ENCODE results near the gene CACUL1.
"Not testable (repeated sequence)": the region's sequence is repeated elsewhere in the genome, so short reads cannot be mapped to it uniquely, and the experiment has no call there.

The CACUL1 gene

DNA sequence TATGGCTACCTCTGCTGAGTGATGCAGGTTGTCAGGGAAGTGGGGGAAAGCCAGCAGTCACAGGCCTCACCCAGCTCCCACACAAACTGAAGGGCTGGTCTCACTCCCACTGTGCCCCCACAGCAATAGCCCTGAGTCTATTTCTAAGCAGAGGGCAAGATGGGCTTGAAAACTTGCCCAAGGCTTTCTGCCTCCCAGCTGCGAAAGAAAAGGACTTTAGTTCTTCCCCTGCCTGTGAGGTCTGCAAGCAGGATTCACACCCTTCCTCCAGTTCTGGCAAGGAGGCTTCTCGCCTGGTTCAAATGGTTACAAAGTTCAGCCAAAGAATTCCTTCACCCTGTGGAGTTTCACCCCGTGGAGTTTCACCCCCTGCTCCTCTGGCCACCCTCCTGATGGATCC lies 96.0 kb downstream of the CACUL1 start:
- H3K4me3 ChIP-seq (ENCODE audit: low read depth in 1 of 2, low read length in 2 of 2) = no peak overlapping the region
- H3K36me3 ChIP-seq (ENCODE audit: insufficient read depth, low read length) = no peaks in the 10 kb centered on the region
- no peaks in the 10 kb centered on the region for H3K27me3 ChIP-seq (ENCODE audit: control insufficient read depth in 1 of 2, insufficient read depth in 2 of 2, low read length in 2 of 2)
- no peak overlapping the region for H3K9ac ChIP-seq (ENCODE audit: low read length)
- no peaks in the 10 kb centered on the region for H3K9me3 ChIP-seq (ENCODE audit: low read length)
- H3K27ac ChIP-seq (ENCODE audit: low read depth, low read length) = no peak overlapping the region
- H3K4me1 ChIP-seq (ENCODE audit: insufficient read depth, low read length) = no peaks in the 10 kb centered on the region

DNA sequence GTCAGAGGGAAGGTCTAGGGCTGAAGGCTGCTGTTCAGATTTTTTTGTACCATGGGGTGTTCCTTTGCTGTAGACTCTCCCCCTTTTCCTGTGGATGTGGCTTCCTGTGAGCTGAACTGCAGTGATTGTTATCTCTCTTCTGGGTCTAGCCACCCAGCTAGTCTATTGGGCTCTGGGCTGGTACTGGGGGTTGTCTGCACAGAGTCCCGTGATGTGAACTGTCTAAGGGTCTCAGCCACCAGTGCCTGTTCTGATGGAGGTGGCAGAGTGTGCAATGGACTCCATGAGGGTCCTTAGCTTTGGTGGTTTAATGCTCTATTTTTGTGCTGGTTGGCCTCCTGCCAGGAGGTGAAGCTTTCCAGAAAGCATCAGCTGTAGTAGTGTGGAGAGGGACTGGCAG lies 96.6 kb downstream of the CACUL1 start:
- not testable (repeated sequence) for H3K27me3 ChIP-seq (ENCODE audit: control insufficient read depth in 1 of 2, insufficient read depth in 2 of 2, low read length in 2 of 2); H3K9me3 ChIP-seq (ENCODE audit: low read length); H3K9ac ChIP-seq (ENCODE audit: low read length); H3K36me3 ChIP-seq (ENCODE audit: insufficient read depth, low read length); H3K4me1 ChIP-seq (ENCODE audit: insufficient read depth, low read length); H3K27ac ChIP-seq (ENCODE audit: low read depth, low read length); H3K4me3 ChIP-seq (ENCODE audit: low read depth in 1 of 2, low read length in 2 of 2)

DNA sequence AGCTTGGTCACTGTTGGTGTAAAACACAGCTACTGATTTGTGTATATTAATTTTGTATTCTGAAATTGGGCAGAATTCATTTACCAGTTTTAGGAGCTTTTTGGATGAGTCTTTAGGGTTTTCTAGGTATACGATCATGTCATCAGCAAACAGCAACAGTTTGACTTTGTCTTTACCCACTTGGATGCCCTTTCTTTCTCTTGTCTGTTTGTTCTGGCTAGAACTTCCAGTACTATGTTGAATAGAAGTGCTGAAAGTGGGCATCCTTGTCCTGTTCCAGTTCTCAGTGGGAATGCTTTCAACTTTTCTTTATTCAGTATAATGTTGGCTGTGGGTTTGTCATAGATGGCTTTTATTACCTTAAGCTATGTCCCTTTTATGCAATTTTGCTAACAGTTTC lies 109.5 kb downstream of the CACUL1 start:
- not testable (repeated sequence) for H3K27me3 ChIP-seq (ENCODE audit: control insufficient read depth in 1 of 2, insufficient read depth in 2 of 2, low read length in 2 of 2); H3K4me1 ChIP-seq (ENCODE audit: insufficient read depth, low read length); H3K9me3 ChIP-seq (ENCODE audit: low read length); H3K36me3 ChIP-seq (ENCODE audit: insufficient read depth, low read length); H3K27ac ChIP-seq (ENCODE audit: low read depth, low read length); H3K4me3 ChIP-seq (ENCODE audit: low read depth in 1 of 2, low read length in 2 of 2); H3K9ac ChIP-seq (ENCODE audit: low read length)

DNA sequence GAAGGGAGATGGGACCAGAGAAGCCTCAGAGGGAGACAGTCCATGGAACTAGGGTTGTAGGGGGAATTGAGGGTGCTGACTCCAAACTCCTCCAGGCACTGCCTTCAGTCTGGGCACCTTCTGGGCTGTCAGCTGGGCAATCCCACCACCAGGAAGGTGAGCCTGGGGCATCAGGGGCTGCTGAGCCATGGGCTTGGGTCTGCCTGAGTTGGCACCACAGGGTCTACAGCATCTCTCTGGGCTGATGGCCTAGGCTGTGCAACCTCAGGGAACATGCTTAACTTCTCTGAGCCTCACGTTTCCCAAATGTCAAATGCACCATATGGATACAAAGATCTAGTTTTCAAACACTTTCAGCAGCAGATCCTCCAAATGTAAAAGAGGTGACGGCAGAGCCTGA lies 112.5 kb downstream of the CACUL1 start:
- Histone ChIP-seq H3K27ac (ENCODE audit: low read depth, low read length) (no peak overlapping the region), H3K4me1 (ENCODE audit: insufficient read depth, low read length) (no peaks in the 10 kb centered on the region), H3K9me3 (ENCODE audit: low read length) (no peaks in the 10 kb centered on the region), H3K27me3 (ENCODE audit: control insufficient read depth in 1 of 2, insufficient read depth in 2 of 2, low read length in 2 of 2) (no peaks in the 10 kb centered on the region), H3K9ac (ENCODE audit: low read length) (no peak overlapping the region), H3K4me3 (ENCODE audit: low read depth in 1 of 2, low read length in 2 of 2) (no peak overlapping the region), H3K36me3 (ENCODE audit: insufficient read depth, low read length) (no peaks in the 10 kb centered on the region)

DNA sequence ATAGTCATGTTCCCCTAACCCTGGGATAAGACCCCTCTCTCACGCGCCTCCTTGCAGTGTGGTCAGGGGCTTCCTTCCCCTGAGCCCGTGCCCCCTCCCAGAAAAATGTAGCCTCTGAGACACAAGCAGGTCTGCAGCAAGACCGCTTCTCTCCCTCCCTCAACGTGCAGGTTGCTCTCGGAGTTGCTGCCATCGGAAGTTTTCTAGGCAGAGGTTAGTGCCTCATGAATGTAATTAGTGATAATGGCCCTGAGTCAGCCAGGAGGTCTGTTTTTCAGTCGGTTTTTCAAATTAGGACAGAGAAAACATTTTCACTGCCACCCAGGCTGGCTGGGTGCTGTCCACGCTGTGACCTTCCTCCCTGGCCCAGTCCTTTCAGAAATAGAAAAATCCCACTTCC lies 116.1 kb downstream of the CACUL1 start:
- Histone ChIP-seq H3K27ac (ENCODE audit: low read depth, low read length) (no peak overlapping the region), H3K9ac (ENCODE audit: low read length) (no peak overlapping the region)

DNA sequence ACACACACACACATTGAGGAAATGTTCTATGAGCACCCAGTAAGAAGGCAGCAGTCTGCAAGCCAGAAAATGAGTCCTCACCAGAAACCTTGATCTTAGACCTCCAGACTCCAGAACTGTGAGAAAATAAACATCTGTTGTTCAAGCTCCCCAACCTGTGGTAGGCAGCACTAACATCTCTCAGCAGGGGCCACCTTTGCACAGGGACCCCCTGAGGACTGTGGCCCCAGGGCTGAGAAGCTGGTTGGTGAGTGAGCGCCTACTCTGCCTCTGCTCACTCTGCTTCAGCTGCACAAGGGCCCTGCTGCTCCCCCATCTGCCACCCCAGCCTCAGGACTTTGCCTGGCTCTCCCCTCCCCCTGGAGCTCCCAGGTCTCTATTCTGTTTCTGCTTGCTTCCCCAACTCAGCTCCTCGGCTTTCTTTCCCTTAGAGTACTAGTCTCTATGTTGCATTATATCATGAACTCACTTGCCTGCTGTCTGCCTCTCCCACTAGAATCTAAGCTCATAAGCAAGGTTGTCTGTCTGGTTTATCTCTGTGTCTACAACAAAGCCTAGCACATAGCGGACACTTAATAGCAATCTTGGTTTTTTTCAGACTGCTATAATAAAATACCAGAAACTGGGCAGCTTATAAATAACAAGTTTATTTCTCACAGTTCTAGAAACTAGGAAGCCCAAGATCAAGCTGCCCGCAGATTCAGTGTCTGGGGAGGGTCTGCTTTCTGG lies 118.9 kb downstream of the CACUL1 start:
- Histone ChIP-seq H3K9me3 (ENCODE audit: low read length) (no peaks in the 10 kb centered on the region), H3K27ac (ENCODE audit: low read depth, low read length) (no peak overlapping the region), H3K36me3 (ENCODE audit: insufficient read depth, low read length) (no peaks in the 10 kb centered on the region), H3K4me1 (ENCODE audit: insufficient read depth, low read length) (no peaks in the 10 kb centered on the region), H3K4me3 (ENCODE audit: low read depth in 1 of 2, low read length in 2 of 2) (no peak overlapping the region), H3K27me3 (ENCODE audit: control insufficient read depth in 1 of 2, insufficient read depth in 2 of 2, low read length in 2 of 2) (no peaks in the 10 kb centered on the region), H3K9ac (ENCODE audit: low read length) (no peak overlapping the region)

More for the DNA sequence above, 116.1 kb downstream of the CACUL1 start:
- Histone ChIP-seq H3K4me1 (ENCODE audit: insufficient read depth, low read length) (no peaks in the 10 kb centered on the region), H3K4me3 (ENCODE audit: low read depth in 1 of 2, low read length in 2 of 2) (no peak overlapping the region), H3K27me3 (ENCODE audit: control insufficient read depth in 1 of 2, insufficient read depth in 2 of 2, low read length in 2 of 2) (no peaks in the 10 kb centered on the region), H3K36me3 (ENCODE audit: insufficient read depth, low read length) (no peaks in the 10 kb centered on the region), H3K9me3 (ENCODE audit: low read length) (no peaks in the 10 kb centered on the region)

DNA sequence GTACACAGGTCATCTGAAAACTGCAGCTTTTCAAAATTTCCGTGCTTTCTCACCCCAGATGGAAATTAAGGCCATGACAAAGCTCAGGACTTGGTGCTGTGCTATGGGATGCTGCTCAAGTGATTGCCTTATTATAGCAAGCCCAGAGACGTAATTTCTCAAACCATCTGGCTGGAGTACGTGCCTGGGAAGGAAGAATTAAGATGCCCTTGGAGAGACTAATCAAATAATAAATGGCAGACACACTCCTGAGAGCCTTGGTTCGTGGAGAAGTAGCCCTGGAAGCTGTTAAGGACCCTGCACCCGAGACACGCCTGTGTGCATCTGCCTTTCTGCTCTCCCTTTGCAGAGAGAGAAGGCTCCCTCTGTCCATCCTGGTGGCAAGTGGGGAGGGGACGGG lies 121.0 kb downstream of the CACUL1 start:
- Histone ChIP-seq H3K9ac (ENCODE audit: low read length) (no peak overlapping the region), H3K36me3 (ENCODE audit: insufficient read depth, low read length) (no peaks in the 10 kb centered on the region), H3K4me3 (ENCODE audit: low read depth in 1 of 2, low read length in 2 of 2) (no peak overlapping the region), H3K9me3 (ENCODE audit: low read length) (no peaks in the 10 kb centered on the region), H3K4me1 (ENCODE audit: insufficient read depth, low read length) (peaks cover 10% of the 10 kb centered on the region), H3K27ac (ENCODE audit: low read depth, low read length) (no peak overlapping the region), H3K27me3 (ENCODE audit: control insufficient read depth in 1 of 2, insufficient read depth in 2 of 2, low read length in 2 of 2) (no peaks in the 10 kb centered on the region)

DNA sequence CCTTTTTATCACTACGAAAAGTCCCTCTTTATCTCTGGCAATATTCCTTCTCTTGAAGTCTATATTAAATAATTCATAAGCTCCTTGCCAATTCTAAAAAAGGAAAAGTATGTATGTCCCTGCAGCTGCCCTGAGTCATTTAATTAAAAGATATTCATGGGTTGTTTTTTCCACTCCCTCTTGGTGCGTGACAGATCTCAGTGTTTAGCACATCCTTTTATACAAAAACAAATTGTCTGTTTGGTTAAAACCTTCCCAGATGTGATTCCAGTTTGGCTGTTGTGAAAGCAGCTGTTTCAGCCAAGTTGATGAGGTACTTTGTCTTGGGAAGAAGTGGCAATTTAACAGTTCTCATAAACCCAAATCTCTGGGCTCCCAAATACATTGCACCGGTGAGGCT lies 125.6 kb downstream of the CACUL1 start:
- Histone ChIP-seq H3K27ac (ENCODE audit: low read depth, low read length) (no peak overlapping the region), H3K27me3 (ENCODE audit: control insufficient read depth in 1 of 2, insufficient read depth in 2 of 2, low read length in 2 of 2) (no peaks in the 10 kb centered on the region), H3K9ac (ENCODE audit: low read length) (no peak overlapping the region), H3K36me3 (ENCODE audit: insufficient read depth, low read length) (no peaks in the 10 kb centered on the region), H3K9me3 (ENCODE audit: low read length) (no peaks in the 10 kb centered on the region), H3K4me1 (ENCODE audit: insufficient read depth, low read length) (peaks cover 11% of the 10 kb centered on the region), H3K4me3 (ENCODE audit: low read depth in 1 of 2, low read length in 2 of 2) (no peak overlapping the region)

DNA sequence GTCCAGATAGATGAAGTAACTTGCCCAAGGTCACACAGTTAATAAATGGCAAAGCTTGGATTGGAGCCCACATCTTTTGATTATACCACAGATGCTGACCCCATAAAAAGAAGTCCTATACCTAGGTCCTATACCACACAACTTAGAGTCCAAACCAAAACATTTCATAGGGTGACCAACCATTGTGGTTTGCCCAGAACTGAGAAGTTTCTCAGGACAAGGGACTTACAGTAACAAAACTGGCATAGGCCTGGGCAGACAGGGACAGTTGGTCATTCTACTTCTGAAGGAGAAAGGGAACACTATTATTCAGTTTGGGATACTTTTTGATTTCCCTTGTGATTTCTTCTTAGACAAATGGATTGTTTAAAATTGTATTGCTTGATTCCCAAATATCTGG lies 126.4 kb downstream of the CACUL1 start:
- H3K9me3 ChIP-seq (ENCODE audit: low read length) = no peaks in the 10 kb centered on the region
- H3K4me3 ChIP-seq (ENCODE audit: low read depth in 1 of 2, low read length in 2 of 2) = no peak overlapping the region
- H3K4me1 ChIP-seq (ENCODE audit: insufficient read depth, low read length) = peaks cover 11% of the 10 kb centered on the region
- no peak overlapping the region for H3K9ac ChIP-seq (ENCODE audit: low read length)
- H3K27me3 ChIP-seq (ENCODE audit: control insufficient read depth in 1 of 2, insufficient read depth in 2 of 2, low read length in 2 of 2) = no peaks in the 10 kb centered on the region
- H3K27ac ChIP-seq (ENCODE audit: low read depth, low read length) = no peak overlapping the region
- H3K36me3 ChIP-seq (ENCODE audit: insufficient read depth, low read length) = no peaks in the 10 kb centered on the region

DNA sequence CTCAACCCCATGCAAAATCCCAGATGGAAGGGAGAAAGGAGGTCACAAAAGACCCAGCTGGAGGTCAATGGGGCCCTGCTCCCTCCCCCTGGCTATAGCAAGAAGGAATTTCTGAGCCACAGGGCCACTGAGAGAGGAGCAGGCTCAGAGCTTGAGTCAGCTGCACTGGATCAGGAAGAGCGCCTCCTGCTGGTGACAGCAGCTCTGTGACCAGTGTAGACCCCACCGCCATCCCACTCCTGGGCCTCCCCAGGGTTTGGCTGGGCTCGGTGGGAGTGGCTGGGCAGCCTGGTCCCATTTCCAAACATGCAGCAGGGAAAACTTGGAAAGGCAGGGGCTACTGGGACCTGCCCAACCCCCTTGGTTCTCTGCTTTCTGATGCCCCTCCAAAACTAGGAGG lies 127.8 kb downstream of the CACUL1 start:
- Histone ChIP-seq H3K4me3 (ENCODE audit: low read depth in 1 of 2, low read length in 2 of 2) (no peak overlapping the region), H3K36me3 (ENCODE audit: insufficient read depth, low read length) (no peaks in the 10 kb centered on the region), H3K9me3 (ENCODE audit: low read length) (no peaks in the 10 kb centered on the region), H3K27ac (ENCODE audit: low read depth, low read length) (no peak overlapping the region), H3K27me3 (ENCODE audit: control insufficient read depth in 1 of 2, insufficient read depth in 2 of 2, low read length in 2 of 2) (no peaks in the 10 kb centered on the region), H3K9ac (ENCODE audit: low read length) (no peak overlapping the region), H3K4me1 (ENCODE audit: insufficient read depth, low read length) (peaks cover 11% of the 10 kb centered on the region)
